ENCODE measurements around the gene DIS3L2. TPM values are rescaled to one million over a fixed set of nuclear protein-coding genes. Genes with fewer than 3 reads are reported as not detected.

DIS3L2 gene
- polyA plus RNA-seq, 1 experiment, result 8.2 TPM

DNA sequence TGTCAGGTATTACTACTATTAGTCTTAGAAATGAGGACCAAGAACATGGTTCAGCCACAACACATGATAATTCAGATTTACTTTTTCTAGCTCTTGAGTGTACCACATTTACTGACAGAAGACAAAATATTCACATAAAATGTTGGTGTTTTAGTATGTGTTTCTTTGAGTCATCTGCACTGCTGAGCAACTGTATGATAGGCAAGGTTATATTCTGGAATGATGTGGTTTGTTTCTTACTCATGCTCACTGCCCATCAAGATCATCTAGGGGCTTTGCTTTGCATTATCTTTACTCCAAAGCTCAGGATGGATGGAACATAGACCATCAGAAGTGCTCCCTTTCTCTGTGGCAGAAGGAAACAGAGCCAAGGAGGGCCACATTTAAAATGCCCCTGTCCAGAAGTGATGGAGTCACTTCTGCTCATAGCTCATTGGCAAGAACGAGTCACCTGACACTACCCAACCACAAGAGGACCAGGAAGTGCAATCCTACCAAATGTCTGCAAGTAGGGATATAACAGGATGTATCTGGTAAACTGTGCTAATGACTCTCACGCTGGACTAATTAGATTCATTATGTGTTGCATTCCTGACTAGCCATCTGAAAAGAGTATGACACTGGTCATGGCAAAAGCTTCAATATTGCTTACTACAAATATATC, 81.5 kb downstream of the DIS3L2 start:
- no peak for DNase-seq (ENCODE audit: low read depth, low spot score)
- Histone ChIP-seq H3K9me3 (ENCODE audit: control insufficient read depth, insufficient read depth, low read length) (no peaks in the 10 kb centered on the region), H3K4me3 (ENCODE audit: low read depth, low read length) (no peak overlapping the region), H3K27me3 (ENCODE audit: control insufficient read depth, insufficient read depth, low read length) (no peaks in the 10 kb centered on the region), H3K27ac (ENCODE audit: low read depth, low read length) (no peak overlapping the region)
- ChIA-PET POLR2A (no interaction called here), CTCF (no interaction called here)
- TF ChIP-seq, protein P1, sequence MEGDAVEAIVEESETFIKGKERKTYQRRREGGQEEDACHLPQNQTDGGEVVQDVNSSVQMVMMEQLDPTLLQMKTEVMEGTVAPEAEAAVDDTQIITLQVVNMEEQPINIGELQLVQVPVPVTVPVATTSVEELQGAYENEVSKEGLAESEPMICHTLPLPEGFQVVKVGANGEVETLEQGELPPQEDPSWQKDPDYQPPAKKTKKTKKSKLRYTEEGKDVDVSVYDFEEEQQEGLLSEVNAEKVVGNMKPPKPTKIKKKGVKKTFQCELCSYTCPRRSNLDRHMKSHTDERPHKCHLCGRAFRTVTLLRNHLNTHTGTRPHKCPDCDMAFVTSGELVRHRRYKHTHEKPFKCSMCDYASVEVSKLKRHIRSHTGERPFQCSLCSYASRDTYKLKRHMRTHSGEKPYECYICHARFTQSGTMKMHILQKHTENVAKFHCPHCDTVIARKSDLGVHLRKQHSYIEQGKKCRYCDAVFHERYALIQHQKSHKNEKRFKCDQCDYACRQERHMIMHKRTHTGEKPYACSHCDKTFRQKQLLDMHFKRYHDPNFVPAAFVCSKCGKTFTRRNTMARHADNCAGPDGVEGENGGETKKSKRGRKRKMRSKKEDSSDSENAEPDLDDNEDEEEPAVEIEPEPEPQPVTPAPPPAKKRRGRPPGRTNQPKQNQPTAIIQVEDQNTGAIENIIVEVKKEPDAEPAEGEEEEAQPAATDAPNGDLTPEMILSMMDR (IDR thresholded peaks at IDR 0.05; ENCODE audit: low read depth, low read length), result no peak

DNA sequence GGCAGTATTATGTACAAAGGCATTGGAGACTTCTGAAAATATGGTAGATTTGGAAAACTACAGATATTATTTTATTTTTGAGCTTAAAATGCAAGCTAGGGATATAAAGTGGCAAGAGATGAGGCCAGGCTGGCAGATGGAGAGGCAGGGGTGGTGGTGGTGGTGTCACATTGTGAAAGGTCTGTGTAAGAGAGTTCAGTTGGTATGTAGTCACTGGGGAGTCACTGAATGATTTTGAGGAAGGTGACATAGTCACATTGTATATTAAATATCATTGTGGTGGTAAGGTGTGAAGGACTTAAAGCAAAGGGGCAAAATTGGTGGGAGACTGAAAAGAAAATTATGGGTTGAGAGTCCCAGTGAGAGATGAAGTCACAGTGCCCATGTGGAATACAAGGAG, 82.5 kb downstream of the DIS3L2 start:
- CTCF ChIA-PET, result interaction anchor here (0.6 kb wide), 1 partner anchor 54 kb away, joined by 3 read pairs; no protein-coding TSS in a partner anchor
- TF ChIP-seq, protein P1 (IDR thresholded peaks at IDR 0.05; ENCODE audit: low read depth, low read length), result no peak
- Histone ChIP-seq H3K9me3 (ENCODE audit: control insufficient read depth, insufficient read depth, low read length) (no peaks in the 10 kb centered on the region), H3K27me3 (ENCODE audit: control insufficient read depth, insufficient read depth, low read length) (no peaks in the 10 kb centered on the region), H3K27ac (ENCODE audit: low read depth, low read length) (no peak overlapping the region), H3K4me3 (ENCODE audit: low read depth, low read length) (no peak overlapping the region)
- no peak for DNase-seq (ENCODE audit: low read depth, low spot score)
- POLR2A ChIA-PET, result no interaction called here

DNA sequence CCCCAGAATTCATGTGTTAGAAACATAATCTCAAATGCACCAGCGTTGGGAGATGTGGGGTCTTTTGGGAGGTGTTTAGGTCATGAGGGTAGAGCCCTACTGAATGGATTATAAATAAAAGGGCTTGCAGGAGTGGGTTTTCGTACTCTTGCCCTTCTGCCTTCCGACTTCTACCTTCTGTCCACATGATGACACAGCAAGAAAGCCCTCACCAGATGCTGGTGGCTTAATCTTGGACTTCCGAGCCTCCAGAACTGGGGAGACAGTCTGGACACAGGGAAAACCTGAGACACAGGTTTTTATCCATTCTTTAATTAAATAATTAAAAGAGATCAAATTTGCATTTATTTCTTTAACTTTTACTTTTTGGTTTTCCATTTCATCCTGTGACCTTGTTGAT, 87.8 kb downstream of the DIS3L2 start:
- no peak for DNase-seq (ENCODE audit: low read depth, low spot score)
- ChIA-PET POLR2A (no interaction called here), CTCF (no interaction called here)
- Histone ChIP-seq H3K9me3 (ENCODE audit: control insufficient read depth, insufficient read depth, low read length) (no peaks in the 10 kb centered on the region), H3K27me3 (ENCODE audit: control insufficient read depth, insufficient read depth, low read length) (no peaks in the 10 kb centered on the region), H3K4me3 (ENCODE audit: low read depth, low read length) (no peak overlapping the region), H3K27ac (ENCODE audit: low read depth, low read length) (no peak overlapping the region)
- TF ChIP-seq, protein P1 (IDR thresholded peaks at IDR 0.05; ENCODE audit: low read depth, low read length), result no peak

DNA sequence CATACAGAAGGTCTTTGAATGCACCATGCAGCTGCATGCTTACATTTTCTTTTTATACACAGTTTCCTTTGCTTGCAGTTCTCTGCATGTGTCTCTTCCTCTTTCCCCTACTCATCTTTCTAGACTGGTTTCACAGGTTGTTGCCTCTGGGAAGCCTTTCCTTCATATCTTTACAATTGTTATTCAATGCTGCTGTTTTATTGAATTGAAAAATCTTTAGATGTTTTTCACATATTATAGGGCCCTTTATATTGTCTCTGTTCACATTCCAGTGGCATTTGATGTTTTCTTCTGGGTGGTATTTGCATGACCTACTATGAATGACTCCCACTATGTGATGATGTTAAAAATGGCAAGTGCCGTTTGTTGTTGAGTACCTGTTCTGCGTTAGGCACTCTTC, 91.1 kb downstream of the DIS3L2 start:
- TF ChIP-seq, protein P1 (IDR thresholded peaks at IDR 0.05; ENCODE audit: low read depth, low read length), result no peak
- CTCF ChIA-PET, result no interaction called here
- Histone ChIP-seq H3K27ac (ENCODE audit: low read depth, low read length) (no peak overlapping the region), H3K9me3 (ENCODE audit: control insufficient read depth, insufficient read depth, low read length) (no peaks in the 10 kb centered on the region), H3K4me3 (ENCODE audit: low read depth, low read length) (no peak overlapping the region), H3K27me3 (ENCODE audit: control insufficient read depth, insufficient read depth, low read length) (no peaks in the 10 kb centered on the region)
- POLR2A ChIA-PET, result no interaction called here
- no peak for DNase-seq (ENCODE audit: low read depth, low spot score)

DNA sequence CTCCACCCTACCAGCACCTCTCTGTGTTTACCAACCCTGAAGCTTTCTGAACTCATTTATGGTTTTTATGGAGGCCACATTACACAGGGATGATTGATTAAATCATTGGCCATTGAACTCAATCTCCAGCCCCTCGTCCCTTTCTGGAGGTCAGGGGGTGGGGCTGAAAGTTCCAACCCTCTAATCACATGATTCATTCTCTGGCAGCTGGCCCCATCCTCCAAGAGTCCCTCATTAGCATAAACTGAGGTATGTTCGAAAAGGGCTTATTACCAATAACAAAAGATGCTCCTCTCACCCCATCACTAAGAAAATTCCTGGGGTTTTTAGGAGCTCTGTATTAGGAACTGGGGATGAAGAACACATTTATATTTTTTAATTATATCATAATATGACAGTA, 92.3 kb downstream of the DIS3L2 start:
- Histone ChIP-seq H3K27ac (ENCODE audit: low read depth, low read length) (no peak overlapping the region), H3K4me3 (ENCODE audit: low read depth, low read length) (no peak overlapping the region), H3K9me3 (ENCODE audit: control insufficient read depth, insufficient read depth, low read length) (no peaks in the 10 kb centered on the region), H3K27me3 (ENCODE audit: control insufficient read depth, insufficient read depth, low read length) (no peaks in the 10 kb centered on the region)
- CTCF ChIA-PET, result no interaction called here
- no peak for DNase-seq (ENCODE audit: low read depth, low spot score)
- POLR2A ChIA-PET, result no interaction called here
- TF ChIP-seq, protein P1 (IDR thresholded peaks at IDR 0.05; ENCODE audit: low read depth, low read length), result no peak

Measured in AG04450 (cell line).